Coronary artery (tissue), 2 donors: ENCODE results near the gene NUP43.
"Not testable (repeated sequence)": the region's sequence is repeated elsewhere in the genome, so short reads cannot be mapped to it uniquely, and the experiment has no call there.

Experiments
- DNase-seq: peaks from one replicate; pipeline ENCODE4 v3.0.0-alpha.2; 2017; ENCODE audit warnings: low spot score
- H3K27ac ChIP-seq, 2 donors: fragments of 200-600 bp; sonication (generic); one replicate each; pipeline ENCODE4 v1.5.1; 2016 to 2019
- H3K4me3 ChIP-seq: fragments of 200-600 bp; sonication (generic); 2 replicates; pipeline ENCODE4 v1.5.1; 2016; ENCODE audit warnings: mild to moderate bottlenecking, moderate library complexity
- CTCF ChIP-seq: fragments of 200-600 bp; sonication (generic); IDR thresholded peaks from one replicate; pipeline ENCODE4 v1.5.1; 2019; ENCODE audit warnings: antibody characterized with exemption

Gene NUP43

DNA sequence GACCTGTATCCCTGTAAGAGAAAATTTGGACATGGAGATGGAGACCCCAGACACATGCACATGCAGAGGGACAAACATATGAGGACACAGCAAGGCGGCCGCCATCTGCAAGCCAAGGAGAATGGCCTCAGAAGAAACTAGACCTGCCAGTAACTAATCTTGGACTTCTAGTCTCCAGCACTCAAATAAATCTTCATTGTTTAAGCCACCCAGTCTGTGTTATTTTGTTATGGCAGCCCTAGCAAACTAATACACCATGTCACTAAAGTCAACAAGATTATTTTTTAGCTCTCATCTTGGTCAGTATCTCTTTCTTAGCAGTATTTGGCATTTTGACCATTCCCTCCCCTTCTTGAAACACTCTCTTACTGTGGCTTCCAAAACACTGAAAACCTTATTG is 55.1 kb downstream of the NUP43 start:
- TF ChIP-seq CTCF = no peak
- Histone ChIP-seq H3K27ac (no peak overlapping the region), H3K4me3 (no peak overlapping the region)
- DNase-seq = no peak

DNA sequence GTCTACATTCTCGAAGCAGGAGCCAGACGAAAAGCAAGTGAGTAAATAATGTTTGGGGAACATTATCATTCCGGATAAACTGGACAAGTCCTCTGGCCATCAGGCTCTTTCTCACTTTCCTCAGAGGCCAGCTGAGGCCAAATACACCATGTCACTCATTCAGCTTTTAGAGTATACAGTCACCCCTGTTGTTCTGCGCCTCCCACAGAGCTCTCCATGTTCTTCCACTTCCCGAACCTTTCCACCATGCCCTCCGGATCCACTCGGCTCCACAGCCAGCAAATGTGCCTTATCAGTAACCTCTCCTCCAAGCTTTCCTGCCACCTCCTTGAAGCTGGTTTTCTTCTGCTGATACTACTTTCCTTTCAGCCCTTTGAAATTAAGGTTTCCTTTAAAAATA is 60.1 kb downstream of the NUP43 start:
- Histone ChIP-seq H3K4me3 (no peak overlapping the region), H3K27ac (no peak overlapping the region)
- no peak for DNase-seq
- TF ChIP-seq CTCF = no peak

DNA sequence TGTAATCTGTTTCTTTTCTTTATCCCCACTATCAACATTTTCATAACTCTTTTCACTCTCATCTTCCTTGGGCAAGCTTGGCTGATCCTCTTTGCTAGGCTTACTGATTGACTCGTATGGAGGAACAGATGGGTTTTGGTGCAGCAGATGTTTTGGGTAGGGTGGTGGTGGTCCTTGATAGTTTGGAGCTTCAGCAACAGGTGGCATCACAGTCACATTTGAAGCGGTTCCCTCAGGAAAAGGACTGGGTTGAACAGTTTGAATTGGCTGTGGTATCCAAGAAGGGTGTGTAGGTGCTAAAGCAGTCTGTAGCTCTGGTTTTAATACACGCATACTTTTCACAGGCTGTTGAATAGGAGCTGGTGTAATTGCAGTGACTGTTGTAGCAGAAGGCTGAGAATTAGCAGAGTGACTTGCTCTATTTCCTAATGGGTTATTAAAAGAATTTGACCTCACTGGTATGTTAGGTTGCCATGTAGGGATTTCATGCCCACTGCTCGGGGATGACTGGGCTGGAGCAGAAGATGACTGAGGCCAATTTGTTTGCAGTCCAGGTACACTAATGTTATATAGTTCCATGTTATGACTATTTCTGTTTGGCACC is 63.0 kb downstream of the NUP43 start:
- DNase-seq = no peak
- Histone ChIP-seq H3K4me3 (no peak overlapping the region), H3K27ac (no peak overlapping the region)
- TF ChIP-seq CTCF = no peak

- not testable (repeated sequence) for H3K27ac ChIP-seq, H3K4me3 ChIP-seq, DNase-seq
Observed at GRCh38 chr6:149681845-149682244, 64.5 kb downstream of the NUP43 start.

DNA sequence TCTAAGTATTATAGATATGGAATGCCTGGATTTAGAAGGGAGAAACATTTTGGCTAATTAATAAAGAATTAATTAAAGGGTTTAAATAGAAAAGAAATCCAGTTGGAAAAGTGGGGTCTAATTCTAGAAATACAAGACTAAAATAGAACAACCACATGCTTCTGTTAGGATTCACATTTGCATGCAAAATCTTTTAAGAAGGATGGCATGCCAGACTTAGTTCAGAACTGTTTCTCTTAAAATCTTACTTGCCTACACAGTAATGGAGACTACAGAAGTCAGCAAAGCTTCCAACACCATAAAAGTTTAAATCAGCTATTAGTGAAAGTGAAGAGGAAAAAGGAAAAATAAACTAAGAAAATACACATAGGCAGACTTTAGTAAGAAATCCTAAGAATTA is 65.1 kb downstream of the NUP43 start:
- no peak for DNase-seq
- H3K27ac ChIP-seq = no peak overlapping the region
- H3K4me3 ChIP-seq = no peak overlapping the region
- no peak for TF ChIP-seq CTCF

GRCh38 chr6:149680503-149680902 is 65.8 kb downstream of the NUP43 start:
- Histone ChIP-seq H3K4me3 (no peak overlapping the region), H3K27ac (no peak overlapping the region)
- no peak for TF ChIP-seq CTCF
- no peak for DNase-seq
